Neural crest cell (in vitro differentiated cells): ENCODE data around the gene NUPR1. TPM values are rescaled to one million over a fixed set of nuclear protein-coding genes. Genes with fewer than 3 reads are reported as not detected.

Source experiments
- DNase-seq: peaks from one replicate; pipeline ENCODE4 v3.0.0; 2021; ENCODE audit warnings: low read depth, mixed read lengths, low spot score
- H3K27ac Mint-ChIP-seq: one replicate; pipeline ENCODE4 v1.8.0; 2021; ENCODE audit warnings: mild to moderate bottlenecking, mixed read lengths; ENCODE audit not compliant: unreplicated experiment
- H3K27me3 Mint-ChIP-seq: 2 replicates; pipeline ENCODE4 v1.8.0; 2021; ENCODE audit warnings: low read depth, mild to moderate bottlenecking, mixed read lengths
- H3K36me3 Mint-ChIP-seq: 2 replicates; pipeline ENCODE4 v1.8.0; 2021; ENCODE audit warnings: low read depth, mild to moderate bottlenecking, mixed read lengths
- H3K4me1 Mint-ChIP-seq: 2 replicates; pipeline ENCODE4 v1.8.0; 2021; ENCODE audit warnings: mixed read lengths
- H3K4me3 Mint-ChIP-seq: one replicate; pipeline ENCODE4 v1.8.0; 2021; ENCODE audit warnings: mild to moderate bottlenecking, mixed read lengths
- H3K9me3 Mint-ChIP-seq: 2 replicates; pipeline ENCODE4 v1.8.0; 2021; ENCODE audit warnings: mixed read lengths
- total RNA-seq: library from RNA; stranded (reverse); gene quantifications from 2 replicates; pipeline ENCODE4 v1.2.1, GENCODE V29; 2021
- TF ChIP-seq, protein P1 (sequence below): fragments of 200-600 bp; sonication (generic); conservative IDR thresholded peaks from 2 replicates; pipeline ENCODE4 v1.5.0; 2021; ENCODE audit warnings: antibody characterized with exemption, mild to moderate bottlenecking

Gene NUPR1
- total RNA-seq, 1 donor from 2014 or later, result not detected

DNA sequence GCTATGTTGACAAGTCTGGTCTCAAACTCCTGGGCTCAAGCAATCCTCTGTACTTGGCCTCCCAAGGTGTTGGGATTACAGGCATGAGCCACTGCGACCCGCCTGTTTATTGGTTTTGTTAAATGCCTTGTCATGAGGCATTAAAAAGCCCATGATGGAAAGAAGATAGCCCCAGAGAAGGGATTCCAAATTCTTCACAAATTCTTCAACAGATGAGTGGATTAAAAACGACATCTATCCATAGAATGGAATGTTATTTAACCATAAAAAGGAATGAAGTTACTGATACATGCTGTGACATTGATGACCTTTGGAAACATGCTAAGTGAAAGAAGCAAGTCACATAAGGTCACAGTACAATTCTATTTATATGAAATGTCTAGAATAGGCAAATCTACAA lies 19.7 kb upstream of the NUPR1 start:
- peaks cover 13% of the 10 kb centered on the region for H3K36me3 Mint-ChIP-seq
- no peaks in the 10 kb centered on the region for H3K27me3 Mint-ChIP-seq
- peaks cover 23% of the 10 kb centered on the region for H3K4me1 Mint-ChIP-seq
- H3K4me3 Mint-ChIP-seq, result no peak overlapping the region
- no peaks in the 10 kb centered on the region for H3K9me3 Mint-ChIP-seq
- H3K27ac Mint-ChIP-seq, result no peak overlapping the region
- TF ChIP-seq, protein P1, sequence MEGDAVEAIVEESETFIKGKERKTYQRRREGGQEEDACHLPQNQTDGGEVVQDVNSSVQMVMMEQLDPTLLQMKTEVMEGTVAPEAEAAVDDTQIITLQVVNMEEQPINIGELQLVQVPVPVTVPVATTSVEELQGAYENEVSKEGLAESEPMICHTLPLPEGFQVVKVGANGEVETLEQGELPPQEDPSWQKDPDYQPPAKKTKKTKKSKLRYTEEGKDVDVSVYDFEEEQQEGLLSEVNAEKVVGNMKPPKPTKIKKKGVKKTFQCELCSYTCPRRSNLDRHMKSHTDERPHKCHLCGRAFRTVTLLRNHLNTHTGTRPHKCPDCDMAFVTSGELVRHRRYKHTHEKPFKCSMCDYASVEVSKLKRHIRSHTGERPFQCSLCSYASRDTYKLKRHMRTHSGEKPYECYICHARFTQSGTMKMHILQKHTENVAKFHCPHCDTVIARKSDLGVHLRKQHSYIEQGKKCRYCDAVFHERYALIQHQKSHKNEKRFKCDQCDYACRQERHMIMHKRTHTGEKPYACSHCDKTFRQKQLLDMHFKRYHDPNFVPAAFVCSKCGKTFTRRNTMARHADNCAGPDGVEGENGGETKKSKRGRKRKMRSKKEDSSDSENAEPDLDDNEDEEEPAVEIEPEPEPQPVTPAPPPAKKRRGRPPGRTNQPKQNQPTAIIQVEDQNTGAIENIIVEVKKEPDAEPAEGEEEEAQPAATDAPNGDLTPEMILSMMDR, result no peak
- DNase-seq, result no peak

DNA sequence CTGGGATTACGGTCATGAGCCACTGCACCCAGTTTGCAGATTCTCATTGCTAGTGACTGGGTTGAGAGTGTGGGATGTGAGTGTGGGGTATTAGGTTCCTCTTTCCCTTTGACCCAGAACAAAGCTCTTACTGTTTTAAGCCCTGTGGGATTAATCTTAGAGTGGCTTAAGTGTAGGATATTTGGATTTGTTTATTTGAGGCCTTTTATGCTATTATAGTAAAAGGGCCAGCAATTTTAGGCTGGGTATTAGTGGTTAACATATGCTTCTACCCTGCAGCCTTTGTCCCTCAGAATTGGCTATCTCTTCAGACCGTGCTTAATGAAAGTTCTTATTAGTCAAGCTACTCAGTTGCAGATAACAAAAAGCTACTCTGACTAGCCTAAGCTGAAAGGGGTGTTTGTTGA lies 18.1 kb upstream of the NUPR1 start:
- Mint-ChIP-seq H3K4me3 (peak overlapping the region; percentile 76), H3K27me3 (no peaks in the 10 kb centered on the region), H3K4me1 (peaks cover 23% of the 10 kb centered on the region), H3K36me3 (peaks cover 13% of the 10 kb centered on the region), H3K9me3 (no peaks in the 10 kb centered on the region), H3K27ac (no peak overlapping the region)
- DNase-seq, result no peak
- TF ChIP-seq, protein P1, result no peak

DNA sequence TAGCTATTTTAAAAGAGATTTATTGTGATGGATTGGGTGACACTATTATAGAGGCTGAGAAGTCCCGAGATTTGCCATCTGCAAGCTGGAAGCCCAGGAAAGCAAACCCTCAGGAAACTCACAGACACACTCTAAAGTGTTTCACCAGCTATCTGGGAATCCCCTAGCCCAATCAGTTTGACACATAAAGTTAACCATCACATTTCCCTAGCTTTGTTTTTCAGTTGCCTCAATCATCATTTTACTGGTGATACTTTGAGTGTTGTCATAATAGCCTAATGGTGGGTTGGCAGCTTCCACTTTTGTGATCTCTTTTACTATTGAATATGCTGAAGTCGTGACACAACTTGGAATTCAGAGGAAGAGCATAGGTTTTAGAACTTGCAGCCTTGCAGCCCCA lies 16.8 kb upstream of the NUPR1 start:
- Mint-ChIP-seq H3K27me3 (no peaks in the 10 kb centered on the region), H3K9me3 (no peaks in the 10 kb centered on the region), H3K4me1 (peaks cover 23% of the 10 kb centered on the region), H3K36me3 (peaks cover 13% of the 10 kb centered on the region), H3K27ac (no peak overlapping the region), H3K4me3 (no peak overlapping the region)
- TF ChIP-seq, protein P1, result no peak
- DNase-seq, result no peak

DNA sequence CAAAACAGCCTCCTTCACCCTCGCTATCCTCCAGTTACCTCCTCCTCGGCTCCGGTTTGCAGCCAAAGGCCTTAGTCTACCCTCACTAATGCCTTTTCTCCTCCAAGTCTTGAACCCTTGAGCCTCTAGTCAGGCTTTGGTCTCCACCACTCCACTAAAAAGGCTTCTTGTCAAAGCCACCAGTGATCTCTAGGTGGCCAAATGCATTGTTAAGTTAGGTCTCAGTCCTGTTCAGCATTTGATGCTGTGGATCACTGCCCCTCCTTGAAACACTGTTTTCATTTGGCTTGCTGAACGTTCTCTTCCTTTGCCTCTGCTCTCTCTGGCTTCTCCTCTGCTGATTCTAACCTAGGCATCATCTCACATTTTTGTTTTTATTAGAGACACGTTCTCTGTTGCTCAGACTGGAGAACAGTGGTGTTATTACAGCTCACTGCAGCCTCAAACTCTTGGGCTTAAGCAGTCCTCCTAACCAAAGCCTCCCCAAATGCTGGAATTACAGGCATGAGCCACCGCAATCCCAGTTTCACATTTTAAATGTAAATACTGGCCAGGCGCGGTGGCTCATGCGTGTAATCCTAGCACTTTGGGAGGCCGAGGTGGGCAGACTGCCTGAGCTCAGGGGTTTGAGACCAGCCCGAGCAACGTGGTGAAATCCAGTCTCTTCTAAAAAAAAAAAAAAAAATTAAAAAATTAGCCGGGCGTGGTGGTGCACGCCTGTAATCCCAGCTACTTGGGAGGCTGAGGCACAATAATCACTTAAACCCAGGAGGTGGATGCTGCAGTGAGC lies 16.1 kb upstream of the NUPR1 start:
- Mint-ChIP-seq H3K9me3 (no peaks in the 10 kb centered on the region), H3K36me3 (peaks cover 13% of the 10 kb centered on the region), H3K4me1 (peaks cover 23% of the 10 kb centered on the region), H3K27ac (no peak overlapping the region), H3K4me3 (peak overlapping the region; percentile 87), H3K27me3 (no peaks in the 10 kb centered on the region)
- no peak for DNase-seq
- TF ChIP-seq, protein P1, result no peak

DNA sequence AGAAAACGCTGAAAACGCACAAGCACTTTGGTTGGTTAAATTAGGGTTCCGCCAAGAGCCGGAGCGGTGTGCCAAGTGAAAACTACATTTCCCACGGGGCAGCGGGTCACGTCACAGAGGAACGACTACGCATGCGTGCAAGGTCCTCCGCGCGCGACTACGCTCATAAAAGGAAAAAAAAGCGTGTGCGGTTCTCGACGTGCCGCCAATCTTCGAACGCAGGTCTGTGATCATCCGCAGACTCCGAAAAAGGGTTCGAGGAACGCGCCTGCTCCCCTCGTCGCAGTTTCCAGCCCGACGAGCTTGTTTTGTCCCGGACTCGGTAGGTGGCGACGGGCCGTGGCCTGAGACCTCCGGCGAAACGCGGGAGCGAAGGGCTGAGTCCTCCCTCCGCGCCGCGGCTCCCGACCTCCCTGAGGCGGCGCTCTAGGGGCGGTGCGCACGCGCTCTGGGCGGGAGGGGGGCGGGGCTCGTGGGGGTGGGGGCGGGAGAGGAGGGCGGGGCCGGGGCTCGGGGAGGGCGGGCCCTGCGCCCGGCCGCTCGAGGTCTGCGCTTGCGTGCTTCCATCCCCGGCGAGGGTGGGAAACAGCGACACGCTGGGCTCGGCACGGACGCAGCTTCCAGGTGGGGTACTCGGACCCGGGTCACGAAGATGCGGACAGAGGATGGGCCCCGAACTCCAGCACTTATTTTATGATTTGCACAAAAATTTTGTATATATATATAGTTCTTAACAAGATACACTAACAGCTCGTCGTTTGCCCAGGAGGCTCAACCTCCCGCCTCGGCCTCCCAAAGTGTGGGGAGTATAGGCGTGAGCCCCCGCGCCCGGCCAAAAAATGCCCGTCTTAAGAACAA lies 15.2 kb upstream of the NUPR1 start, which contains the start of gene SGF29:
Gene SGF29, plus strand, starts transcription at position 145 of the 858 bp plus-strand sequence. CDS start 27,150 bp downstream, outside the sequence.
- peak within 1 kb of the TSS; percentile 99 for H3K27ac Mint-ChIP-seq
- TF ChIP-seq, protein P1, result no peak
- H3K4me1 Mint-ChIP-seq, result peaks cover 28% of the 10 kb centered on the region
- H3K9me3 Mint-ChIP-seq, result no peaks in the 10 kb centered on the region
- DNase-seq, result peak; percentile 80
- H3K4me3 Mint-ChIP-seq, result peak within 1 kb of the TSS; percentile 97
- H3K36me3 Mint-ChIP-seq, result peaks cover 10% of the 10 kb centered on the region
- H3K27me3 Mint-ChIP-seq, result peaks cover 4% of the 10 kb centered on the region
